Calu3 (cell line): ENCODE measurements around the gene RPRD1B. TPM values are rescaled to one million over a fixed set of nuclear protein-coding genes. Genes with fewer than 3 reads are reported as not detected.

ENCODE experiments used
- BruUV-seq: library from RNA; stranded (reverse); fragments of 400-500 nt; replicated peaks from 2 replicates; lab custom pipeline; 2021; lab: Mats Ljungman, UMichigan
- CTCF ChIA-PET: fragments of 300-600 bp; sonication (Branson Sonifier 250); formaldehyde crosslinking; loops from one replicate; lab custom pipeline; 2022; ENCODE audit warnings: antibody characterized with exemption; lab: Charles Lee
- DNase-seq: peaks from one replicate; pipeline ENCODE4 v3.0.0; 2022
- H3K27ac Mint-ChIP-seq: one replicate; pipeline ENCODE4 v1.8.0; 2022; ENCODE audit warnings: mixed read lengths; ENCODE audit not compliant: unreplicated experiment
- H3K27me3 Mint-ChIP-seq: one replicate; pipeline ENCODE4 v1.8.0; 2022; ENCODE audit warnings: mixed read lengths; ENCODE audit not compliant: unreplicated experiment
- H3K36me3 Mint-ChIP-seq: one replicate; pipeline ENCODE4 v1.8.0; 2022; ENCODE audit warnings: mild to moderate bottlenecking, moderate library complexity, mixed read lengths; ENCODE audit not compliant: insufficient read depth, unreplicated experiment
- H3K4me1 Mint-ChIP-seq: one replicate; pipeline ENCODE4 v1.8.0; 2022; ENCODE audit warnings: mild to moderate bottlenecking, low read depth, mixed read lengths; ENCODE audit not compliant: unreplicated experiment
- H3K4me3 Mint-ChIP-seq: one replicate; pipeline ENCODE4 v1.8.0; 2022; ENCODE audit warnings: mild to moderate bottlenecking, low read depth, moderate library complexity, mixed read lengths; ENCODE audit not compliant: unreplicated experiment
- H3K9me3 Mint-ChIP-seq: one replicate; pipeline ENCODE4 v1.8.0; 2022; ENCODE audit warnings: low read depth, mixed read lengths; ENCODE audit not compliant: unreplicated experiment
- intact Hi-C: fragments of 100-400 bp; cut with micrococcal nuclease; formaldehyde crosslinking; loops from one replicate; pipeline ENCODE4 v1.10.0; 2022; ENCODE audit not compliant: unreplicated experiment
- total RNA-seq: library from RNA; stranded (reverse); gene quantifications from 2 replicates; pipeline ENCODE4 v1.2.3, GENCODE V29; 2022
- TF ChIP-seq, protein P1 (sequence below): fragments of 200-600 bp; IDR thresholded peaks from one replicate; pipeline ENCODE4 v1.8.0; 2022; ENCODE audit warnings: antibody characterized with exemption; ENCODE audit not compliant: unreplicated experiment

Gene RPRD1B
- total RNA-seq, 1 experiment from 2014 or later: 53.5 TPM

DNA sequence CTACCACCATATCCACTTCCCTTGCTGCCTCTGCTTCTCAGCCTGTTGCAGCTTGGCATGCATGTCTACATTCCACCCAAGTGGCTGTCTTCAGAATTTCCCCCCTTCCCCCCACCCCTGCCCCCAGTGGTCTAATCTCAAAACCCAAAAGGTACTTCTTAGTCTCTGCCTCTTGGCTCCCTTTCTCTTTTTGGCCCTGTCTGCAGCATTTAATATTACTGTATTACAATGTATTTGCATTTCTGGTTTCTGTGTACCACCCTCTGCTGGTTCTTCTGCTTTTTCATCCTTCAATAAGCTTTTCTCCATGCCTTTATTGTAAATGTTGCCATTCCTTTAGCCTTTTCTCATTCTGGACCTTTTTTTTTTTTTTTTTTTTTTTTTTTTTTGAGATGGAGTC is 43.0 kb downstream of the RPRD1B start:
- CTCF ChIA-PET: interaction anchor here (0.7 to 1.8 kb wide), 3 partner anchors 9 to 40 kb away, joined by 3 to 4 read pairs (median 3); no protein-coding TSS in a partner anchor
- H3K4me1 Mint-ChIP-seq: peaks cover 28% of the 10 kb centered on the region

DNA sequence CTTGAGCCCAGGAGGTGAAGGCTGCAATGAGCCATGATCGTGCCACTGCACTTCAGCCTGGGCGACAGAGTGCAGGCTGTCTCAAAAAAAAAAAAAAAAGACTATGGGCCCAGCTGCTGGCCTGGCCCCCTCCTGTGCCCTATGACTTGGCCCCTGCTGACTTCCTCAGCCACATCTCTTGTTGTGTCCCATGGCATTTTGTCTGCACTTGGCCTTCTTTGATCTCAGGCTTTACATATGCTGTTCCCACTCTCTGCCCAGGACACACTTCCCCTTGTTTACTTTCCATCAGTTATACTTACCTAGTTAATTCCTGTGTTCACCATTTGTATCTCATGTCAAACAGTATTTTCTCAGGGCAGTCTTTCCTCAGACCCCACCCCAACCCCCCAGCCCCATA is 44.5 kb downstream of the RPRD1B start:
- Mint-ChIP-seq H3K9me3 (no peaks in the 10 kb centered on the region), H3K27me3 (no peaks in the 10 kb centered on the region), H3K27ac (peak overlapping the region; percentile 20), H3K4me3 (no peak overlapping the region), H3K36me3 (peaks cover 35% of the 10 kb centered on the region), H3K4me1 (peaks cover 37% of the 10 kb centered on the region)
- no peak for DNase-seq
- CTCF ChIA-PET: interaction anchor here (0.8 to 1.2 kb wide), 2 partner anchors 9 to 20 kb away, joined by 3 read pairs; no protein-coding TSS in a partner anchor
- intact Hi-C loops: no loop called here
- no TSS peak for BruUV-seq
- TF ChIP-seq, protein P1, sequence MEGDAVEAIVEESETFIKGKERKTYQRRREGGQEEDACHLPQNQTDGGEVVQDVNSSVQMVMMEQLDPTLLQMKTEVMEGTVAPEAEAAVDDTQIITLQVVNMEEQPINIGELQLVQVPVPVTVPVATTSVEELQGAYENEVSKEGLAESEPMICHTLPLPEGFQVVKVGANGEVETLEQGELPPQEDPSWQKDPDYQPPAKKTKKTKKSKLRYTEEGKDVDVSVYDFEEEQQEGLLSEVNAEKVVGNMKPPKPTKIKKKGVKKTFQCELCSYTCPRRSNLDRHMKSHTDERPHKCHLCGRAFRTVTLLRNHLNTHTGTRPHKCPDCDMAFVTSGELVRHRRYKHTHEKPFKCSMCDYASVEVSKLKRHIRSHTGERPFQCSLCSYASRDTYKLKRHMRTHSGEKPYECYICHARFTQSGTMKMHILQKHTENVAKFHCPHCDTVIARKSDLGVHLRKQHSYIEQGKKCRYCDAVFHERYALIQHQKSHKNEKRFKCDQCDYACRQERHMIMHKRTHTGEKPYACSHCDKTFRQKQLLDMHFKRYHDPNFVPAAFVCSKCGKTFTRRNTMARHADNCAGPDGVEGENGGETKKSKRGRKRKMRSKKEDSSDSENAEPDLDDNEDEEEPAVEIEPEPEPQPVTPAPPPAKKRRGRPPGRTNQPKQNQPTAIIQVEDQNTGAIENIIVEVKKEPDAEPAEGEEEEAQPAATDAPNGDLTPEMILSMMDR: no peak

More for the DNA sequence above, 43.0 kb downstream of the RPRD1B start:
- Mint-ChIP-seq H3K9me3 (no peaks in the 10 kb centered on the region), H3K27me3 (no peaks in the 10 kb centered on the region), H3K4me3 (no peak overlapping the region), H3K27ac (no peak overlapping the region), H3K36me3 (peaks cover 35% of the 10 kb centered on the region)
- intact Hi-C loops: no loop called here
- no peak for DNase-seq
- TF ChIP-seq, protein P1: no peak
- no TSS peak for BruUV-seq

DNA sequence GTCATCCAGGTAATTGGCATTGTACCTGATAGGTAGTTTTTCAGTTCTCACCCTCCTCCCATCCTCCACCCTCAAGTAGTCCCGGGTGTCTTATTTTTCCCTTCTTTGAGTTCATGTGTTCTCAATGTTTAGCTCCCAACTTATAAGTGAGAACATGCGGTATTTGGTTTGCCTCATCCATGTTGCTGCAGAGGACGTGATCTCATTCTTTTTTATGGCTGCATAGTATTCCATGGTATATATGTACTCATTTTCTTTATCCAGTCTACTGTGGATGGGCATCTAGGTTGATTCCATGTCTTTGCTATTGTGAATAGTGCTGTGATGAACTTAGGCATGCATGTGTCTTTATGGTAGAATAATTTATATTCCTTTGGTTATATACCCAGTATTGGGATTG is 45.8 kb downstream of the RPRD1B start:
- H3K9me3 Mint-ChIP-seq: no peaks in the 10 kb centered on the region
- TF ChIP-seq, protein P1: no peak
- H3K4me3 Mint-ChIP-seq: no peak overlapping the region
- intact Hi-C loops: no loop called here
- no peak for DNase-seq
- BruUV-seq: no TSS peak
- H3K36me3 Mint-ChIP-seq: peaks cover 28% of the 10 kb centered on the region
- no peaks in the 10 kb centered on the region for H3K27me3 Mint-ChIP-seq
- CTCF ChIA-PET: no interaction called here
- H3K27ac Mint-ChIP-seq: no peak overlapping the region
- peaks cover 25% of the 10 kb centered on the region for H3K4me1 Mint-ChIP-seq

DNA sequence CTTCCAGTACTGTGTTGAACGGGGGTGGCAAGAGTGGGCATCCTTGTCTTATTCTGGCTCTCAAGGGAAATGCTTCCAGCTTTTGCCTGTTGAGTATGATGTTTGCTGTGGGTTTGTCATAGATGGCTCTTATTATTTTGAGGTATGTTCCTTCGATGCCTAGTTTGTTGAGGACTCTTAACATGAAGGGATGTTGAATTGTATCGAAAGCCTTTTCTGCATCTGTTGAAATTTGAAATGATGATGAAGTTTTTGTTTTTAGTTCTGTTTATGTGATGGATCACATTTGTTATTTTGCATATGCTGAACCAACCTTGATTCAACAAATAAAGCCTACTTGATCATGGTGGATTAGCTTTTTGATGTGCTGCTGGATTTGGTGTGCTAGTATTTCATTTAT is 48.0 kb downstream of the RPRD1B start:
- TF ChIP-seq, protein P1: no peak
- no TSS peak for BruUV-seq
- CTCF ChIA-PET: interaction anchor here (1.4 kb wide), 1 partner anchor 139 kb away, joined by 3 read pairs; no protein-coding TSS in a partner anchor
- H3K27ac Mint-ChIP-seq: no peak overlapping the region
- no peak for DNase-seq
- peaks cover 13% of the 10 kb centered on the region for H3K4me1 Mint-ChIP-seq
- no peaks in the 10 kb centered on the region for H3K27me3 Mint-ChIP-seq
- peaks cover 34% of the 10 kb centered on the region for H3K36me3 Mint-ChIP-seq
- H3K4me3 Mint-ChIP-seq: no peak overlapping the region
- H3K9me3 Mint-ChIP-seq: no peaks in the 10 kb centered on the region
- intact Hi-C loops: no loop called here
